HFFc6 (cell line): ENCODE results near the gene PHC2. TPM values are rescaled to one million over a fixed set of nuclear protein-coding genes. Genes with fewer than 3 reads are reported as not detected.

ENCODE experiments used
- DNase-seq: peaks from one replicate; pipeline ENCODE4 v3.0.0-alpha.2; 2018
- H3K27ac Mint-ChIP-seq: 2 replicates; pipeline ENCODE4 v1.8.0; 2020; ENCODE audit warnings: mild to moderate bottlenecking, mixed read lengths
- H3K27me3 Mint-ChIP-seq: 2 replicates; pipeline ENCODE4 v1.8.0; 2021; ENCODE audit warnings: mild to moderate bottlenecking, moderate library complexity, mixed read lengths; ENCODE audit not compliant: insufficient read depth
- H3K36me3 Mint-ChIP-seq: 2 replicates; pipeline ENCODE4 v1.8.0; 2021; ENCODE audit warnings: low read depth, mixed read lengths
- H3K4me1 Mint-ChIP-seq: 2 replicates; pipeline ENCODE4 v1.8.0; 2020; ENCODE audit warnings: low read depth, mixed read lengths
- H3K4me3 Mint-ChIP-seq: 2 replicates; pipeline ENCODE4 v1.8.0; 2020; ENCODE audit warnings: mild to moderate bottlenecking, moderate library complexity, mixed read lengths
- H3K9me3 Mint-ChIP-seq: 2 replicates; pipeline ENCODE4 v1.8.0; 2020; ENCODE audit warnings: mild to moderate bottlenecking, mixed read lengths
- total RNA-seq, 6 experiments: library from RNA; stranded (reverse); fragmentation: NEBNext Ultra II Directional; extraction: Animal tissue kit (Norgen Biotek cat#: 25700); gene quantifications; 2 replicates in 1 of 6; 3 replicates in 5 of 6; pipeline ENCODE4 v1.2.3, GENCODE V29; 2021
- TF ChIP-seq, protein P1 (sequence below): fragments of 200-600 bp; sonication (generic); IDR thresholded peaks from 2 replicates; pipeline ENCODE4 v1.5.0; 2021; ENCODE audit warnings: antibody characterized with exemption, mild to moderate bottlenecking

The PHC2 gene
- total RNA-seq, 6 experiments from 2014 or later, result 86.5 to 105 (median 99.6) TPM

DNA sequence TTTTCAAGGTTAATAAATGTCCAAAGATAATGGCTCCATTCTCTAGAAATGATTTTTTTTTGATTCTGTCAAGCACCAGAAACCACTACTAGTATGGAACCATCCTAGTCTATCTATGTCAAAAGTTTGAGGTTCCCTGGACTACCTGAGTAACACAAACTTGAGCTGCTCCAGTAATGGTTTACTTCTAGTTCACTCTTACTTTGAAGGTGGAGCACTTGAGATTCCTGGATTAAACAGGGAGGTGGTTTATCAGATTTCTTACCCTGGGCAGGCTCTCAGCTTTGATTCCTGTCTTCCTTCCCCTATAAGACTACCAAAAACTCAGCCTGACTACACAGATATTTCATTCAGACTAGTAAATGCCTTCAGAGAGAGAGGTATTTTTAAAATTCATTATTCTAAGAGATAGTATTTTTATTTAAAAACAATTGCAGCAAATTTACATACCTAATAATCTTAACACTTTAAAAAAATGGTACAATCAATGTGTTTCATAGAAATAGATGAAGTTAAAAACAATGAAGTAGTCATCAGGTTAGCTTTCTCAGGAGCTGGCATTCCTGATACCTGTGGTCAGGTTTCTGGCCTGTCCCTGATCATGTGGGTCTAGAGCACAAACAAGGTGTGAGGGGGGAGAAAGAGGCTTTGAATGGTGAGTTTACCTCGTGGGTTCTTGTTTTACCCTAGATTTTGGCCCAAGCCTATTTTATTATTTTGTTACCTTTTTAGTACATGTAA, 23.4 kb downstream of the PHC2 start:
- peaks cover 25% of the 10 kb centered on the region for H3K4me1 Mint-ChIP-seq
- no peak overlapping the region for H3K27ac Mint-ChIP-seq
- H3K9me3 Mint-ChIP-seq, result no peaks in the 10 kb centered on the region; the same call in 1 of the 2 replicates
- peaks cover 37% of the 10 kb centered on the region for H3K36me3 Mint-ChIP-seq
- peaks cover 2% of the 10 kb centered on the region; the same call in 1 of the 2 replicates for H3K27me3 Mint-ChIP-seq
- TF ChIP-seq, protein P1, sequence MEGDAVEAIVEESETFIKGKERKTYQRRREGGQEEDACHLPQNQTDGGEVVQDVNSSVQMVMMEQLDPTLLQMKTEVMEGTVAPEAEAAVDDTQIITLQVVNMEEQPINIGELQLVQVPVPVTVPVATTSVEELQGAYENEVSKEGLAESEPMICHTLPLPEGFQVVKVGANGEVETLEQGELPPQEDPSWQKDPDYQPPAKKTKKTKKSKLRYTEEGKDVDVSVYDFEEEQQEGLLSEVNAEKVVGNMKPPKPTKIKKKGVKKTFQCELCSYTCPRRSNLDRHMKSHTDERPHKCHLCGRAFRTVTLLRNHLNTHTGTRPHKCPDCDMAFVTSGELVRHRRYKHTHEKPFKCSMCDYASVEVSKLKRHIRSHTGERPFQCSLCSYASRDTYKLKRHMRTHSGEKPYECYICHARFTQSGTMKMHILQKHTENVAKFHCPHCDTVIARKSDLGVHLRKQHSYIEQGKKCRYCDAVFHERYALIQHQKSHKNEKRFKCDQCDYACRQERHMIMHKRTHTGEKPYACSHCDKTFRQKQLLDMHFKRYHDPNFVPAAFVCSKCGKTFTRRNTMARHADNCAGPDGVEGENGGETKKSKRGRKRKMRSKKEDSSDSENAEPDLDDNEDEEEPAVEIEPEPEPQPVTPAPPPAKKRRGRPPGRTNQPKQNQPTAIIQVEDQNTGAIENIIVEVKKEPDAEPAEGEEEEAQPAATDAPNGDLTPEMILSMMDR, result no peak
- H3K4me3 Mint-ChIP-seq, result no peak overlapping the region
- DNase-seq, result no peak

DNA sequence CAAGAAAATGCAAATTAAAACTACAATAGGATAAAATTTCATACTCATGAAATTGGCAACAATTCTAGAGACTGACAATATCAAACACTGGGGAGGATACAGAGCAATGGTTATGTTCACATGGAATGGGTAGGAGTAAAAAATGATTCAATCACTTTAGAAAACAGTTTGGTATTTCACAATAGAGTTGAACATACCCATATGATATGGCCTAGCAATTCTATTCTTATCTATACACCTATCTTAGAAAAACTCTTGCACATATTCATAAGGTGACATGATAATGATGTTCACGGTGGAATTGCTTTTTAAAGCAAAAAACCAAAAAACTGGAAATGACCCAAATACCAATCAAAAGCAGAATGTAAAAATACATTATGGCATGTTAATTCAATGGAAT, 28.7 kb downstream of the PHC2 start:
- Mint-ChIP-seq H3K4me1 (peaks cover 23% of the 10 kb centered on the region), H3K4me3 (no peak overlapping the region), H3K36me3 (peaks cover 27% of the 10 kb centered on the region), H3K27me3 (no peaks in the 10 kb centered on the region; the same call in 1 of the 2 replicates), H3K27ac (no peak overlapping the region), H3K9me3 (no peaks in the 10 kb centered on the region; the same call in 1 of the 2 replicates)
- DNase-seq, result no peak
- TF ChIP-seq, protein P1, result no peak

DNA sequence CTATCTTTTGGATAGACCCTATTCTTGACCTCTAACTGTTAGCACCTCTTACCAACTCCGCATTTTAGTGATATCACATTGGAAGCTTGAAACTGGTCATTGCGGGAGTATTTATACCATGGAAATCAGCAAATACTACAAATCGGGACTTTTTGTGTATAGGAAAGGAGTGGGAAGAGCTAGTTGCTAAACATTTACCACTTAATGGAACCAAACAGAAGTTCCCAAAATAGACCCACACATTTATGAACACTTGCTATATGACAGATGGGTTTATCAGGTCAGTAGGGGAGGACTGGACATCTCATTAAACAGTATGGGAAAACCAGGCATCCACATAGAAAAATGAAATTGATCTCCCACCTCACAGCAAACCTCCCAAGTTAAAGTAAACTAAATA, 29.4 kb downstream of the PHC2 start:
- Mint-ChIP-seq H3K4me3 (no peak overlapping the region), H3K27me3 (no peaks in the 10 kb centered on the region; the same call in 1 of the 2 replicates), H3K9me3 (no peaks in the 10 kb centered on the region), H3K4me1 (peaks cover 23% of the 10 kb centered on the region), H3K27ac (no peak overlapping the region), H3K36me3 (peaks cover 29% of the 10 kb centered on the region)
- TF ChIP-seq, protein P1, result no peak
- DNase-seq, result no peak

DNA sequence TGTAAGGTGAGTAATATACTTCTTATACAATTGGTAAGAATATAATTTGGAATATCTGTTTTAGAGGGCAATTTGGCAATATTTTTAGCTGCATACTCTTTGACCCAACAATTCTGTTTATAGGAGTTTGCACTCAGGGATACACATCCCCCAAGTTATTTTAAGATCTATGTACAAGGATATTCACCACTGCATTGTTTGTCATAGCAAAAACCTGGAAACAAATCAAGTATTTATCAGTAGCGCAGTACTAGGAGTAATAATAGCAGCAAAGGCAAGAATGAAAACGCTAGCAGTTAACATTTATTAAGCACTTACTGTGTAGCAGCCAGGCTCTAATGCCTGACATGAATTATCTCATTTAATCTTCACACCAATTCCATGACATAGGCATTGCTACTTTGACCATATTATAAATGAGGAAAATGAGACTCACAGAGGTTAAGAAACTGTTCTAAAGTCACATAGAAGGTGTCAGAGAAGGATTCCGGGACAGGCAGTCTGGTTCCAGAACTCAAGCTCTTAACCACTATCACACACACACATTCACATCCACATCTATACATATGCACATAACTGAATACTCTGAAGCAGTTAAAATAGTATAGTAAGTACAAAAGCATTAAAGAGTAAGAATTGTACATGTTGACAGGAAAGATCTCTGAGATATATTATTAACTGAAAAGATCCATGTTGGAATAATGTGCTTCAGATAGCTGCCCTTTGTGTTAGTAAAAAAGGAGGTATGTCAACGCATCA, 30.6 kb downstream of the PHC2 start:
- peaks cover 24% of the 10 kb centered on the region for H3K4me1 Mint-ChIP-seq
- no peak for DNase-seq
- H3K27me3 Mint-ChIP-seq, result no peaks in the 10 kb centered on the region; the same call in 1 of the 2 replicates
- no peaks in the 10 kb centered on the region for H3K9me3 Mint-ChIP-seq
- peaks cover 20% of the 10 kb centered on the region for H3K36me3 Mint-ChIP-seq
- no peak overlapping the region for H3K27ac Mint-ChIP-seq
- TF ChIP-seq, protein P1, result no peak
- H3K4me3 Mint-ChIP-seq, result no peak overlapping the region

DNA sequence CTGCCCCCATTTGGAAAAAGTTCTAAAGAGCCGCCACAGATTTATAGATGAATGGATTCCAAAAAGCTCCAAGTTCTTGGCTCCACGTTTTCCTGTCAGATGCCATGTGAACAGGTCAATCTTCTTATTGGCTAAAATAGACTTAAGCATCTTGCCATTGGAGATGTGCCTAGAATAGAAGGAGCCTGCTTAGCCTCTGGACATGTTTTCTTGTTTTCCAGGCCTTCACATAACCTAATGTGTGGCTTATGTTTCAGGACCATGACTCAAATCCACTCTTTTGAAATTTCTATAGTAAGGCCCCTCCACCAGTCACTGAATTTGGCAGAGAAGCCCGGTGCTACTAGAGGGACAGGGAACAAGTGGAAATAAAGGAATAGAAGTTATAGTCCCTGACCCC, 31.5 kb downstream of the PHC2 start:
- TF ChIP-seq, protein P1, result no peak
- Mint-ChIP-seq H3K27ac (no peak overlapping the region), H3K4me3 (no peak overlapping the region), H3K9me3 (no peaks in the 10 kb centered on the region), H3K4me1 (peaks cover 33% of the 10 kb centered on the region), H3K36me3 (peaks cover 14% of the 10 kb centered on the region), H3K27me3 (peaks cover 2% of the 10 kb centered on the region)
- DNase-seq, result no peak
